HepG2 (cell line): ENCODE results near the gene CORO7. TPM values are rescaled to one million over a fixed set of nuclear protein-coding genes. Genes with fewer than 3 reads are reported as not detected.

Experiments
- AKAP8 ChIP-seq: sonication (generic); formaldehyde crosslinking; IDR thresholded peaks from 2 replicates; pipeline ENCODE4 v1.5.1; 2020; ENCODE audit warnings: mild to moderate bottlenecking, missing genetic modification reagents
- BHLHE40 ChIP-seq: IDR thresholded peaks from 2 replicates; pipeline ENCODE4 v1.6.1; 2011; ENCODE audit warnings: low read length, improper control_type of control experiment
- CBX1 ChIP-seq: IDR thresholded peaks from one replicate; pipeline ENCODE4 v1.6.1; 2016; ENCODE audit warnings: antibody characterized with exemption, low read depth
- CEBPG ChIP-seq: IDR thresholded peaks from 2 replicates; pipeline ENCODE4 v1.6.1; 2016
- HMG20B ChIP-seq: conservative IDR thresholded peaks from 2 replicates; pipeline ENCODE4 v1.6.1; 2016; ENCODE audit warnings: missing genetic modification reagents, missing compliant biosample characterization
- HNRNPLL ChIP-seq: fragments of 200-400 bp; formaldehyde crosslinking; IDR thresholded peaks from 2 replicates; pipeline ENCODE4 v1.6.1; 2017; ENCODE audit warnings: mild to moderate bottlenecking, low read depth, low read length; ENCODE audit not compliant: poor library complexity, severe bottlenecking
- REPIN1 ChIP-seq: sonication (generic); formaldehyde crosslinking; IDR thresholded peaks from 2 replicates; pipeline ENCODE4 v1.8.0; 2022; ENCODE audit warnings: missing genetic modification reagents, low read depth, mild to moderate bottlenecking, borderline replicate concordance
- SMYD3 ChIP-seq: sonication (generic); formaldehyde crosslinking; IDR thresholded peaks from 2 replicates; pipeline ENCODE4 v1.8.1; 2023; ENCODE audit warnings: mild to moderate bottlenecking, missing genetic modification reagents
- TBX3 ChIP-seq: fragments of 450-650 bp; IDR thresholded peaks from 2 replicates; pipeline ENCODE4 v1.6.1; 2017; ENCODE audit warnings: antibody characterized with exemption, mild to moderate bottlenecking, inconsistent platforms, borderline replicate concordance
- ZNF160 ChIP-seq: sonication (generic); formaldehyde crosslinking; IDR thresholded peaks from 2 replicates; pipeline ENCODE4 v1.8.0; 2022; ENCODE audit warnings: mild to moderate bottlenecking, inconsistent platforms, missing genetic modification reagents
- ZNF343 ChIP-seq: sonication (generic); formaldehyde crosslinking; IDR thresholded peaks from 2 replicates; pipeline ENCODE4 v1.4.0; 2020; ENCODE audit warnings: mild to moderate bottlenecking, missing genetic modification reagents
- ZNF431 ChIP-seq: sonication (generic); formaldehyde crosslinking; IDR thresholded peaks from 2 replicates; pipeline ENCODE4 v1.9.0; 2022; ENCODE audit warnings: missing genetic modification reagents, low read depth, mild to moderate bottlenecking, borderline replicate concordance
- ZNF792 ChIP-seq: IDR thresholded peaks from 2 replicates; pipeline ENCODE4 v1.6.1; 2016
- ZSCAN25 ChIP-seq: sonication (generic); formaldehyde crosslinking; IDR thresholded peaks from 2 replicates; pipeline ENCODE4 v1.8.0; 2022; ENCODE audit warnings: mild to moderate bottlenecking, missing genetic modification reagents
- polyA plus RNA-seq, 8 experiments: library from polyadenylated mRNA; depleted of rRNA in 3 of 8; stranded (reverse) in 7 of 8; unstranded in 1 of 8; fragments of >200 nt; fragmentation: Illumina TruSeq in 4 of 8; extraction: Trizol in 4 of 8; gene quantifications; 2 replicates each; pipeline versions ENCODE4 v1.2.1 to v1.2.3, GENCODE V29; 2011 to 2016; ENCODE audit warnings: low read depth in 4 of 8, missing spikeins in 1 of 8, mixed read lengths in 1 of 8; ENCODE audit not compliant: insufficient read depth in 1 of 8
- total RNA-seq, 5 experiments: library from RNA; depleted of rRNA; stranded (reverse); fragments of >200 nt; fragmentation: Illumina TruSeq; extraction: Trizol; gene quantifications; 2 replicates each; pipeline ENCODE4 v1.2.3, GENCODE V29; 2016; ENCODE audit warnings: low read depth in 1 of 5
- TF ChIP-seq, protein P1 (sequence below): sonication (generic); formaldehyde crosslinking; IDR thresholded peaks from 2 replicates; pipeline ENCODE4 v1.5.0; 2020; ENCODE audit warnings: mild to moderate bottlenecking, missing genetic modification reagents
- TF ChIP-seq, protein P2 (sequence below): IDR thresholded peaks from 2 replicates; pipeline ENCODE4 v1.6.1; 2016; ENCODE audit warnings: missing compliant biosample characterization, missing genetic modification reagents, borderline replicate concordance
- TF ChIP-seq, protein P3 (sequence below): IDR thresholded peaks from 2 replicates; pipeline ENCODE4 v1.6.1; 2012; ENCODE audit warnings: inconsistent platforms
- TF ChIP-seq, protein P4 (sequence below): sonication (generic); formaldehyde crosslinking; conservative IDR thresholded peaks from 2 replicates; pipeline ENCODE4 v1.4.0; 2020; ENCODE audit warnings: missing genetic modification reagents
- TF ChIP-seq, protein P5 (sequence below): sonication (generic); formaldehyde crosslinking; IDR thresholded peaks from 2 replicates; pipeline ENCODE4 v1.4.0; 2020; ENCODE audit warnings: missing genetic modification reagents
- TF ChIP-seq, protein P6 (sequence below): sonication (generic); formaldehyde crosslinking; IDR thresholded peaks from 2 replicates; pipeline ENCODE4 v1.4.0; 2020; ENCODE audit warnings: missing genetic modification reagents

CORO7 gene
- total and polyA plus RNA-seq, 2 of the 13 experiments (the other 11 are each of a cell fraction or from before 2014, with no cell fraction given) = 9.9 to 14.3 TPM

DNA sequence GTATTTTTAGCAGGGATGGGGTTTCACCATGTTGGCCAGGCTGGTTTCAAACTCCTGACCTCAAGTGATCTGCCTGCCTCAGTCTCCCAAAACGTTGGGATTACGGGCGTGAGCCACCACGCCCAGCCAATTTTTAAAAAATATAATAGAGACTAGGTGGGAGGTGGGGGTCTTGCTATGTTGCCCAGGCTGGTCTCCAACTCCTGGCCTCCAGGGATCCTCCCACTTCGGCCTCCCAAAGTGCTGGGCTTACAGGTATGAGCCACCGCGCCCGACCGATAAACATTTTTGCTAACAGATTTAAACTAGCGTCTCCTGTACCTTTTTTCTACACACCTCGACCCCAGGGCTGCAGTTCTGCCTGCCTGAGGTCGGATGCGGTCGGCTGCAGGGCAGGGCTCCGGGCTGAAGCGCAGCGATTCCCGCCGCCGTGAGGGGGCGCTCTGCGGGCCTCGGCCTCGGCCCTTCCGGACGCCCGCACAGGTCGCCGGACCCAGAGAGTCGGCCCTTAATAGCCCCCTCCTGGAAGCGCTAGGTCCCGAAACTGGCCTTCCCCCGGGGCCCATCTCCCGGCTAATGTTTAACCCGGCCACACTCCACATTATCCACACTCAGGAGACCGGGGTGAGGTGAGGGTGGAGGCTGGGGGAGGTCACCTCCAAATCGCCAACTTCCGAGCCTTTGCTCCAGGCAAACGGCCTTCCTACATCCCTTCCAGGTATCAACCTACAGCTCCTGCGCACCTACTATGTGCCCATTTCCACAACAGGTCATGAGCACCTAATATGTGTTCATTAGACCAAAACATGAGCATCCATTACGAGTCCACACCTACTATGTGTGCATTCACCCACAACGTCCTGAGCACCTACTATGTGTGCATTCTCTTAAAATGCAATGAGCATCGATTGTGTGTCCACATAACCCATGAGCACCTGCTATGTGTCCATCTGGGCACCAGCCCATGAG lies 102.5 kb downstream of the CORO7 start (continued):
- TF ChIP-seq, protein P1, sequence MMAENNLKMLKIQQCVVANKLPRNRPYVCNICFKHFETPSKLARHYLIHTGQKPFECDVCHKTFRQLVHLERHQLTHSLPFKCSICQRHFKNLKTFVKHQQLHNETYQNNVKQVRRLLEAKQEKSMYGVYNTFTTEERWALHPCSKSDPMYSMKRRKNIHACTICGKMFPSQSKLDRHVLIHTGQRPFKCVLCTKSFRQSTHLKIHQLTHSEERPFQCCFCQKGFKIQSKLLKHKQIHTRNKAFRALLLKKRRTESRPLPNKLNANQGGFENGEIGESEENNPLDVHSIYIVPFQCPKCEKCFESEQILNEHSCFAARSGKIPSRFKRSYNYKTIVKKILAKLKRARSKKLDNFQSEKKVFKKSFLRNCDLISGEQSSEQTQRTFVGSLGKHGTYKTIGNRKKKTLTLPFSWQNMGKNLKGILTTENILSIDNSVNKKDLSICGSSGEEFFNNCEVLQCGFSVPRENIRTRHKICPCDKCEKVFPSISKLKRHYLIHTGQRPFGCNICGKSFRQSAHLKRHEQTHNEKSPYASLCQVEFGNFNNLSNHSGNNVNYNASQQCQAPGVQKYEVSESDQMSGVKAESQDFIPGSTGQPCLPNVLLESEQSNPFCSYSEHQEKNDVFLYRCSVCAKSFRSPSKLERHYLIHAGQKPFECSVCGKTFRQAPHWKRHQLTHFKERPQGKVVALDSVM (CRISPR knock-in tag) = peak; percentile 88
- TF ChIP-seq ZNF792 (CRISPR knock-in tag) = 0 out of 2 replicates have a peak, but pooled peaks have one; percentile 54
- peak; percentile 72 for TF ChIP-seq REPIN1 (CRISPR knock-in tag)
- TF ChIP-seq HMG20B = no peak
- TF ChIP-seq, protein P2, sequence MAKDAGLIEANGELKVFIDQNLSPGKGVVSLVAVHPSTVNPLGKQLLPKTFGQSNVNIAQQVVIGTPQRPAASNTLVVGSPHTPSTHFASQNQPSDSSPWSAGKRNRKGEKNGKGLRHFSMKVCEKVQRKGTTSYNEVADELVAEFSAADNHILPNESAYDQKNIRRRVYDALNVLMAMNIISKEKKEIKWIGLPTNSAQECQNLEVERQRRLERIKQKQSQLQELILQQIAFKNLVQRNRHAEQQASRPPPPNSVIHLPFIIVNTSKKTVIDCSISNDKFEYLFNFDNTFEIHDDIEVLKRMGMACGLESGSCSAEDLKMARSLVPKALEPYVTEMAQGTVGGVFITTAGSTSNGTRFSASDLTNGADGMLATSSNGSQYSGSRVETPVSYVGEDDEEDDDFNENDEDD (CRISPR knock-in tag) = no peak
- 0 out of 2 replicates have a peak, but pooled peaks have one; percentile 7 for TF ChIP-seq ZSCAN25
- TF ChIP-seq, protein P3, sequence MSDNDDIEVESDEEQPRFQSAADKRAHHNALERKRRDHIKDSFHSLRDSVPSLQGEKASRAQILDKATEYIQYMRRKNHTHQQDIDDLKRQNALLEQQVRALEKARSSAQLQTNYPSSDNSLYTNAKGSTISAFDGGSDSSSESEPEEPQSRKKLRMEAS = peak; percentile 63
- TF ChIP-seq, protein P4, sequence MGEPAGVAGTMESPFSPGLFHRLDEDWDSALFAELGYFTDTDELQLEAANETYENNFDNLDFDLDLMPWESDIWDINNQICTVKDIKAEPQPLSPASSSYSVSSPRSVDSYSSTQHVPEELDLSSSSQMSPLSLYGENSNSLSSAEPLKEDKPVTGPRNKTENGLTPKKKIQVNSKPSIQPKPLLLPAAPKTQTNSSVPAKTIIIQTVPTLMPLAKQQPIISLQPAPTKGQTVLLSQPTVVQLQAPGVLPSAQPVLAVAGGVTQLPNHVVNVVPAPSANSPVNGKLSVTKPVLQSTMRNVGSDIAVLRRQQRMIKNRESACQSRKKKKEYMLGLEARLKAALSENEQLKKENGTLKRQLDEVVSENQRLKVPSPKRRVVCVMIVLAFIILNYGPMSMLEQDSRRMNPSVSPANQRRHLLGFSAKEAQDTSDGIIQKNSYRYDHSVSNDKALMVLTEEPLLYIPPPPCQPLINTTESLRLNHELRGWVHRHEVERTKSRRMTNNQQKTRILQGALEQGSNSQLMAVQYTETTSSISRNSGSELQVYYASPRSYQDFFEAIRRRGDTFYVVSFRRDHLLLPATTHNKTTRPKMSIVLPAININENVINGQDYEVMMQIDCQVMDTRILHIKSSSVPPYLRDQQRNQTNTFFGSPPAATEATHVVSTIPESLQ (CRISPR knock-in tag) = no peak
- TF ChIP-seq ZNF343 (CRISPR knock-in tag) = peak; percentile 54; the same call in 1 of the 2 replicates
- peak; percentile 51; the same call in 1 of the 2 replicates for TF ChIP-seq AKAP8 (CRISPR knock-in tag)
- TF ChIP-seq ZNF431 (CRISPR knock-in tag) = no peak
- TF ChIP-seq HNRNPLL = peak; percentile 49
- no peak for TF ChIP-seq SMYD3 (CRISPR knock-in tag)
- no peak for TF ChIP-seq ZNF160
- no peak for TF ChIP-seq CEBPG (CRISPR knock-in tag)
- peak; percentile 49 for TF ChIP-seq BHLHE40
- TF ChIP-seq CBX1 = peak; percentile 34
- TF ChIP-seq, protein P5, sequence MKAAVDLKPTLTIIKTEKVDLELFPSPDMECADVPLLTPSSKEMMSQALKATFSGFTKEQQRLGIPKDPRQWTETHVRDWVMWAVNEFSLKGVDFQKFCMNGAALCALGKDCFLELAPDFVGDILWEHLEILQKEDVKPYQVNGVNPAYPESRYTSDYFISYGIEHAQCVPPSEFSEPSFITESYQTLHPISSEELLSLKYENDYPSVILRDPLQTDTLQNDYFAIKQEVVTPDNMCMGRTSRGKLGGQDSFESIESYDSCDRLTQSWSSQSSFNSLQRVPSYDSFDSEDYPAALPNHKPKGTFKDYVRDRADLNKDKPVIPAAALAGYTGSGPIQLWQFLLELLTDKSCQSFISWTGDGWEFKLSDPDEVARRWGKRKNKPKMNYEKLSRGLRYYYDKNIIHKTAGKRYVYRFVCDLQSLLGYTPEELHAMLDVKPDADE (CRISPR knock-in tag) = no peak
- TF ChIP-seq, protein P6, sequence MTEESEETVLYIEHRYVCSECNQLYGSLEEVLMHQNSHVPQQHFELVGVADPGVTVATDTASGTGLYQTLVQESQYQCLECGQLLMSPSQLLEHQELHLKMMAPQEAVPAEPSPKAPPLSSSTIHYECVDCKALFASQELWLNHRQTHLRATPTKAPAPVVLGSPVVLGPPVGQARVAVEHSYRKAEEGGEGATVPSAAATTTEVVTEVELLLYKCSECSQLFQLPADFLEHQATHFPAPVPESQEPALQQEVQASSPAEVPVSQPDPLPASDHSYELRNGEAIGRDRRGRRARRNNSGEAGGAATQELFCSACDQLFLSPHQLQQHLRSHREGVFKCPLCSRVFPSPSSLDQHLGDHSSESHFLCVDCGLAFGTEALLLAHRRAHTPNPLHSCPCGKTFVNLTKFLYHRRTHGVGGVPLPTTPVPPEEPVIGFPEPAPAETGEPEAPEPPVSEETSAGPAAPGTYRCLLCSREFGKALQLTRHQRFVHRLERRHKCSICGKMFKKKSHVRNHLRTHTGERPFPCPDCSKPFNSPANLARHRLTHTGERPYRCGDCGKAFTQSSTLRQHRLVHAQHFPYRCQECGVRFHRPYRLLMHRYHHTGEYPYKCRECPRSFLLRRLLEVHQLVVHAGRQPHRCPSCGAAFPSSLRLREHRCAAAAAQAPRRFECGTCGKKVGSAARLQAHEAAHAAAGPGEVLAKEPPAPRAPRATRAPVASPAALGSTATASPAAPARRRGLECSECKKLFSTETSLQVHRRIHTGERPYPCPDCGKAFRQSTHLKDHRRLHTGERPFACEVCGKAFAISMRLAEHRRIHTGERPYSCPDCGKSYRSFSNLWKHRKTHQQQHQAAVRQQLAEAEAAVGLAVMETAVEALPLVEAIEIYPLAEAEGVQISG (CRISPR knock-in tag) = peak; percentile 80
- TF ChIP-seq TBX3 = no peak
